Measurements from ENCODE around the gene ZEB2.
A peak's percentile ranks its signal among the peaks of the same experiment; 100 is the strongest.

ZEB2 gene

GRCh38 chr2:144470816-144471215 lies 49.1 kb downstream of the ZEB2 start:
- DNase-seq (ENCODE audit: extremely low spot score) = no peak
- TF ChIP-seq HDGF (IDR thresholded peaks at IDR 0.05; ENCODE audit: borderline replicate concordance) = no peak
- TF ChIP-seq ZNF384 (IDR thresholded peaks at IDR 0.05) = no peak
- TF ChIP-seq ARNT (IDR thresholded peaks at IDR 0.05) = no peak
- no peak for TF ChIP-seq CTBP1 (IDR thresholded peaks at IDR 0.05; ENCODE audit: borderline replicate concordance)
- no peak for TF ChIP-seq FOXK2 (IDR thresholded peaks at IDR 0.05)
- TF ChIP-seq ELF4 (IDR thresholded peaks at IDR 0.05) = no peak
- TF ChIP-seq BHLHE40 (IDR thresholded peaks at IDR 0.05; ENCODE audit: borderline replicate concordance) = no peak
- no peak for TF ChIP-seq FOXA1 (IDR thresholded peaks at IDR 0.05)
- TF ChIP-seq LEF1 (IDR thresholded peaks at IDR 0.05; ENCODE audit: borderline replicate concordance) = no peak
- no peak for TF ChIP-seq FOXM1 (IDR thresholded peaks at IDR 0.05; ENCODE audit: borderline replicate concordance)
- no peak for TF ChIP-seq NFRKB (IDR thresholded peaks at IDR 0.05)
- TF ChIP-seq SP1 (IDR thresholded peaks at IDR 0.05) = no peak
- no peak for TF ChIP-seq L3MBTL2 (conservative IDR thresholded peaks at IDR 0.05)
- no peak for TF ChIP-seq TARDBP (IDR thresholded peaks at IDR 0.05)
- TF ChIP-seq SUZ12 (IDR thresholded peaks at IDR 0.05) = no peak
- TF ChIP-seq PKNOX1 (IDR thresholded peaks at IDR 0.05) = no peak
- POLR2A ChIA-PET = no interaction called here
- CTCF ChIA-PET = no interaction called here

GRCh38 chr2:144470334-144470733 lies 49.6 kb downstream of the ZEB2 start:
- DNase-seq (ENCODE audit: extremely low spot score) = no peak
- ChIA-PET CTCF (no interaction called here), POLR2A (no interaction called here)
- TF ChIP-seq PKNOX1 (IDR thresholded peaks at IDR 0.05) (peak; percentile 48; the same call in 1 of the 2 replicates), SUZ12 (IDR thresholded peaks at IDR 0.05) (no peak), CTBP1 (IDR thresholded peaks at IDR 0.05; ENCODE audit: borderline replicate concordance) (peak; percentile 66; the same call in 1 of the 2 replicates), ZNF384 (IDR thresholded peaks at IDR 0.05) (no peak), FOXA1 (IDR thresholded peaks at IDR 0.05) (peak; percentile 61; the same call in 1 of the 2 replicates)

- DNase-seq (ENCODE audit: extremely low spot score) = no peak
- TF ChIP-seq L3MBTL2 (conservative IDR thresholded peaks at IDR 0.05) = no peak
- ChIA-PET POLR2A (no interaction called here), CTCF (no interaction called here)
Measured at GRCh38 chr2:144469798-144470197, 50.1 kb downstream of the ZEB2 start.

GRCh38 chr2:144468823-144469595 lies 50.9 kb downstream of the ZEB2 start:
- DNase-seq (ENCODE audit: extremely low spot score) = no peak
- CTCF ChIA-PET = no interaction called here
- no peak for TF ChIP-seq ZNF384 (IDR thresholded peaks at IDR 0.05)
- peak; percentile 44; the same call in 1 of the 2 replicates for TF ChIP-seq PKNOX1 (IDR thresholded peaks at IDR 0.05)
- no peak for TF ChIP-seq ARNT (IDR thresholded peaks at IDR 0.05)
- POLR2A ChIA-PET = no interaction called here

- no peak for DNase-seq (ENCODE audit: extremely low spot score)
- ChIA-PET CTCF (no interaction called here), POLR2A (no interaction called here)
- TF ChIP-seq ARNT (IDR thresholded peaks at IDR 0.05) = no peak
- TF ChIP-seq FOXM1 (IDR thresholded peaks at IDR 0.05; ENCODE audit: borderline replicate concordance) = no peak
- TF ChIP-seq NFRKB (IDR thresholded peaks at IDR 0.05) = no peak
- TF ChIP-seq TARDBP (IDR thresholded peaks at IDR 0.05) = no peak
Measured at GRCh38 chr2:144467502-144468137, 52.3 kb downstream of the ZEB2 start.

GRCh38 chr2:144466637-144467036 lies 53.3 kb downstream of the ZEB2 start:
- POLR2A ChIA-PET = no interaction called here
- CTCF ChIA-PET = no interaction called here
- DNase-seq (ENCODE audit: extremely low spot score) = no peak
- TF ChIP-seq CTBP1 (IDR thresholded peaks at IDR 0.05; ENCODE audit: borderline replicate concordance) (no peak), ARNT (IDR thresholded peaks at IDR 0.05) (no peak), LEF1 (IDR thresholded peaks at IDR 0.05; ENCODE audit: borderline replicate concordance) (no peak), ZNF384 (IDR thresholded peaks at IDR 0.05) (no peak), ELF4 (IDR thresholded peaks at IDR 0.05) (no peak), NFRKB (IDR thresholded peaks at IDR 0.05) (no peak), L3MBTL2 (conservative IDR thresholded peaks at IDR 0.05) (no peak), PKNOX1 (IDR thresholded peaks at IDR 0.05) (no peak), TARDBP (IDR thresholded peaks at IDR 0.05) (no peak), HDGF (IDR thresholded peaks at IDR 0.05; ENCODE audit: borderline replicate concordance) (no peak)

Measured in HEK293T (cell line).